ENCODE data around the gene RNF7. TPM values are rescaled to one million over a fixed set of nuclear protein-coding genes. Genes with fewer than 3 reads are reported as not detected.
A peak's percentile ranks its signal among the peaks of the same experiment; 100 is the strongest.

Gene RNF7
- total and polyA plus RNA-seq, 9 of the 15 experiments (the other 6 are each of a cell fraction or from before 2014, with no cell fraction given): 38.8 to 133 (median 80.5) TPM

GRCh38 chr3:141737093-141737492 lies 1.0 kb upstream of the RNF7 start:
- in situ Hi-C loops (cut with MboI): no loop called here
- no peak overlapping the region for H3K27ac ChIP-seq (ENCODE audit: extremely low read depth, low read depth, low read length)
- no peaks in the 10 kb centered on the region for H4K20me1 ChIP-seq (replicated peaks; ENCODE audit: control insufficient read depth, insufficient read depth, low read length)
- 54% methylated on average over 10 of the region's 10 CpGs for WGBS (ENCODE audit: insufficient coverage, low coverage, missing lambda C conversion rate)
- POLR2A ChIA-PET: interaction anchor here (0.7 to 1.6 kb wide), 3 partner anchors 9 to 139 kb away, joined by 3 read pairs; partner anchors contain the start of gene ATP1B3
- peak in 1 of 4 experiments; percentile 18 for DNase-seq (ENCODE audit: extremely low read depth in 1 of 4, low spot score in 3 of 4)
- H3K9ac ChIP-seq (ENCODE audit: insufficient read depth in 1 of 2, low read depth in 2 of 2, low read length in 2 of 2): no peak overlapping the region; a peak in 1 of 4 replicates
- intact Hi-C loops (cut with micrococcal nuclease): loop anchor here (5.0 kb wide), 1 partner anchor 160 kb away; no protein-coding TSS in a partner anchor
- H3K4me1 ChIP-seq (replicated peaks in 1 of 2; ENCODE audit: control insufficient read depth in 2 of 2, insufficient read depth in 2 of 2, low read length in 2 of 2): peaks cover 10 to 39% of the 10 kb centered on the region in 2 experiments
- no peaks in the 10 kb centered on the region for H3K9me3 ChIP-seq (replicated peaks; ENCODE audit: control insufficient read depth, insufficient read depth, low read depth, low read length)
- no peaks in the 10 kb centered on the region for H3K9me1 ChIP-seq (ENCODE audit: control insufficient read depth, insufficient read depth, low read length)
- H3K36me3 ChIP-seq (ENCODE audit: control insufficient read depth, insufficient read depth, low read length): peaks cover 8% of the 10 kb centered on the region; the same call in 1 of the 3 replicates
- H2AFZ ChIP-seq (ENCODE audit: low read depth, low read length): peak overlapping the region; percentile 99
- peaks cover 39% of the 10 kb centered on the region for H3K79me2 ChIP-seq (ENCODE audit: control insufficient read depth, insufficient read depth, low read length)
- no peak overlapping the region; the same call in 1 of the 2 replicates for H3K4me2 ChIP-seq (ENCODE audit: insufficient read depth, low read length)
- CTCF ChIA-PET (ENCODE audit: low intra/inter-chr PET ratio): interaction anchor here (2.5 kb wide), 1 partner anchor 138 kb away, joined by 16 read pairs; no protein-coding TSS in a partner anchor
- no peaks in the 10 kb centered on the region for H3K27me3 ChIP-seq (ENCODE audit: control insufficient read depth in 2 of 2, insufficient read depth in 2 of 2, low read length in 2 of 2)
- ATAC-seq: no peak
- TF ChIP-seq ZNF24 (IDR thresholded peaks at IDR 0.05) (peak; percentile 25; the same call in 1 of the 2 replicates), ZNF639 (CRISPR knock-in tag; conservative IDR thresholded peaks at IDR 0.05 in 1 of 2, IDR thresholded peaks at IDR 0.05 in 1 of 2) (0 out of 4 replicates have a peak, but pooled peaks of 1 of the 2 experiments have one; percentile 7), SPI1 (IDR thresholded peaks at IDR 0.05; ENCODE audit: borderline replicate concordance, low read depth, low read length) (0 out of 2 replicates have a peak, but pooled peaks have one; percentile 8), ZNF766 (CRISPR knock-in tag; conservative IDR thresholded peaks at IDR 0.05) (0 out of 2 replicates have a peak, but pooled peaks have one; percentile 3), ZNF57 (CRISPR knock-in tag; IDR thresholded peaks at IDR 0.05) (no peak)
- no TSS peak for BruUV-seq (replicated peaks)
- H3K4me3 ChIP-seq: no peak overlapping the region
- FAIRE-seq: no peak

Data from K562 (cell line).